H1 (cell line): ENCODE measurements around the gene CCDC40. TPM values are rescaled to one million over a fixed set of nuclear protein-coding genes. Genes with fewer than 3 reads are reported as not detected.

Experiments used
- CTCF ChIA-PET: fragments of 300-600 bp; sonication (Branson Sonifier 250); formaldehyde crosslinking; loops from one replicate; lab custom pipeline; 2021; ENCODE audit not compliant: partially characterized antibody; lab: Charles Lee
- POLR2A ChIA-PET: fragments of 300-600 bp; sonication (Branson Sonifier 250); formaldehyde crosslinking; loops from one replicate; lab custom pipeline; 2021; ENCODE audit warnings: inconsistent platforms; ENCODE audit not compliant: partially characterized antibody; lab: Charles Lee
- DNase-seq, 2 experiments: peaks; one replicate each; pipeline versions ENCODE4 v3.0.0 to v3.0.0-alpha.2; 2010 to 2022; ENCODE audit warnings: low spot score in 2 of 2, low read depth in 1 of 2, mixed read lengths in 1 of 2
- FAIRE-seq: peaks from 2 replicates; lab custom pipeline; 2011; peaks lifted over from hg19 to GRCh38; lab: Jason Lieb, UNC
- H2AFZ ChIP-seq: 2 replicates; pipeline ENCODE4 v1.8.1; 2012; ENCODE audit warnings: low read length, inconsistent platforms
- H2AK5ac ChIP-seq: 2 replicates; pipeline ENCODE4 v1.6.1; 2013; ENCODE audit warnings: low read depth, low read length
- H2BK120ac ChIP-seq: replicated peaks from 2 replicates; pipeline ENCODE3; 2013; ENCODE audit warnings: low read depth, low read length, inconsistent platforms
- H2BK12ac ChIP-seq: 2 replicates; pipeline ENCODE4 v1.6.1; 2013; ENCODE audit warnings: low read depth, low read length
- H2BK15ac ChIP-seq: 2 replicates; pipeline ENCODE4 v1.6.1; 2013; ENCODE audit warnings: low read length
- H2BK20ac ChIP-seq: 2 replicates; pipeline ENCODE4 v1.6.1; 2013; ENCODE audit warnings: low read length
- H2BK5ac ChIP-seq: 2 replicates; pipeline ENCODE4 v1.6.1; 2013; ENCODE audit warnings: low read depth, low read length
- H3K14ac ChIP-seq: 2 replicates; pipeline ENCODE4 v1.6.1; 2013; ENCODE audit warnings: inconsistent platforms; ENCODE audit not compliant: insufficient read length
- H3K18ac ChIP-seq: 2 replicates; pipeline ENCODE4 v1.6.1; 2013; ENCODE audit warnings: low read length; ENCODE audit errors: extremely low read depth
- H3K23ac ChIP-seq: 2 replicates; pipeline ENCODE4 v1.6.1; 2013; ENCODE audit warnings: inconsistent platforms; ENCODE audit not compliant: insufficient read length
- H3K23me2 ChIP-seq: 2 replicates; pipeline ENCODE4 v1.6.1; 2013; ENCODE audit warnings: low read depth, low read length
- H3K27ac ChIP-seq: 2 replicates; pipeline ENCODE4 v1.6.1; 2011; ENCODE audit warnings: low read depth, low read length, inconsistent platforms
- H3K27me3 ChIP-seq, 4 experiments: replicated peaks in 1 of 4; 1 replicate in 1 of 4; 2 replicates in 3 of 4; pipeline versions ENCODE4 v1.6.1 to v1.8.1; 2011 to 2013; ENCODE audit warnings: low read length in 3 of 4, mild to moderate bottlenecking in 3 of 4, inconsistent platforms in 2 of 4, mixed read lengths in 2 of 4, moderate library complexity in 1 of 4; ENCODE audit not compliant: control insufficient read depth in 3 of 4, insufficient read depth in 3 of 4; ENCODE audit errors: extremely low read depth in 1 of 4
- H3K36me3 ChIP-seq, 4 experiments: 2 replicates each; pipeline versions ENCODE4 v1.6.1 to v1.8.1; 2011 to 2013; ENCODE audit warnings: mild to moderate bottlenecking in 4 of 4, low read length in 3 of 4, moderate library complexity in 2 of 4, control low read depth in 1 of 4, inconsistent platforms in 1 of 4; ENCODE audit not compliant: insufficient read depth in 4 of 4, control insufficient read depth in 2 of 4
- H3K4ac ChIP-seq: replicated peaks from 2 replicates; pipeline ENCODE3; 2013; ENCODE audit warnings: low read length, low read depth, mixed read lengths, inconsistent platforms; ENCODE audit not compliant: insufficient read length
- H3K4me1 ChIP-seq, 4 experiments: replicated peaks in 1 of 4; 1 replicate in 1 of 4; 2 replicates in 3 of 4; pipeline versions ENCODE4 v1.6.1 to v1.8.1; 2011 to 2013; ENCODE audit warnings: low read length in 3 of 4, inconsistent platforms in 2 of 4, mixed read lengths in 1 of 4; ENCODE audit not compliant: insufficient read depth in 4 of 4, control insufficient read depth in 3 of 4
- H3K4me2 ChIP-seq, 2 experiments: 2 replicates each; pipeline versions ENCODE4 v1.6.1 to v1.8.1; 2011 to 2013; ENCODE audit warnings: low read depth in 2 of 2, low read length in 2 of 2, control low read depth in 1 of 2, inconsistent platforms in 1 of 2, mild to moderate bottlenecking in 1 of 2; ENCODE audit not compliant: insufficient read depth in 1 of 2
- H3K4me3 ChIP-seq, 4 experiments: fragments of 200-600, 300-600 bp in 1 of 4; sonication (generic), shearing (Covaris generic), sonication (Bioruptor Twin) in 1 of 4; 2 replicates each; pipeline versions ENCODE4 v1.5.1 to v1.8.1; 2011 to 2016; ENCODE audit warnings: low read length in 4 of 4, low read depth in 3 of 4, control low read depth in 2 of 4, inconsistent platforms in 2 of 4, mild to moderate bottlenecking in 2 of 4, mixed read lengths in 1 of 4, moderate library complexity in 1 of 4; ENCODE audit not compliant: insufficient read depth in 2 of 4; ENCODE audit errors: extremely low read depth in 1 of 4
- H3K56ac ChIP-seq: replicated peaks from 2 replicates; pipeline ENCODE3; 2013; ENCODE audit warnings: low read depth, mild to moderate bottlenecking, mixed read lengths, low read length, inconsistent platforms; ENCODE audit not compliant: insufficient read length
- H3K79me1 ChIP-seq: 2 replicates; pipeline ENCODE4 v1.6.1; 2013; ENCODE audit warnings: low read depth, low read length, control low read depth
- H3K79me2 ChIP-seq, 2 experiments: 2 replicates each; pipeline versions ENCODE4 v1.6.1 to v1.8.1; 2012 to 2013; ENCODE audit warnings: low read length in 2 of 2, mild to moderate bottlenecking in 2 of 2, inconsistent platforms in 1 of 2; ENCODE audit not compliant: insufficient read depth in 2 of 2, control insufficient read depth in 1 of 2
- H3K9ac ChIP-seq, 4 experiments: replicated peaks in 1 of 4; 1 replicate in 1 of 4; 2 replicates in 3 of 4; pipeline versions ENCODE4 v1.6.1 to v1.8.1; 2011 to 2013; ENCODE audit warnings: low read depth in 3 of 4, low read length in 3 of 4, control low read depth in 2 of 4, mild to moderate bottlenecking in 2 of 4, moderate library complexity in 2 of 4, inconsistent platforms in 1 of 4; ENCODE audit errors: extremely low read depth in 1 of 4
- H3K9me3 ChIP-seq, 2 experiments: 2 replicates each; pipeline versions ENCODE4 v1.6.1 to v1.8.1; 2012 to 2013; ENCODE audit warnings: mild to moderate bottlenecking in 2 of 2, moderate library complexity in 2 of 2, control low read depth in 1 of 2, inconsistent platforms in 1 of 2, low read depth in 1 of 2, low read length in 1 of 2, mixed read lengths in 1 of 2; ENCODE audit not compliant: insufficient read depth in 2 of 2
- H4K20me1 ChIP-seq, 2 experiments: replicated peaks in 1 of 2; 2 replicates each; pipeline versions ENCODE3 to v1.8.1; 2011 to 2013; ENCODE audit warnings: inconsistent platforms in 2 of 2, low read length in 2 of 2, mild to moderate bottlenecking in 1 of 2; ENCODE audit not compliant: insufficient read depth in 2 of 2, control insufficient read depth in 1 of 2
- H4K5ac ChIP-seq: 2 replicates; pipeline ENCODE4 v1.6.1; 2013; ENCODE audit warnings: low read length, low read depth, mixed read lengths, inconsistent platforms; ENCODE audit not compliant: insufficient read length
- H4K8ac ChIP-seq: 2 replicates; pipeline ENCODE4 v1.8.0; 2013; ENCODE audit warnings: mild to moderate bottlenecking, moderate library complexity, low read length, inconsistent platforms; ENCODE audit not compliant: insufficient read depth; ENCODE audit errors: extremely low read depth
- H4K91ac ChIP-seq: replicated peaks from 2 replicates; pipeline ENCODE3; 2013; ENCODE audit warnings: low read length, mixed read lengths, inconsistent platforms; ENCODE audit not compliant: insufficient read length
- BRCA1 ChIP-seq: IDR thresholded peaks from 2 replicates; pipeline ENCODE4 v1.6.1; 2012; ENCODE audit warnings: low read depth, low read length, improper control_type of control experiment
- MAFK ChIP-seq: IDR thresholded peaks from 2 replicates; pipeline ENCODE4 v1.6.1; 2012; ENCODE audit warnings: low read depth, mild to moderate bottlenecking, improper control_type of control experiment, low read length
- RBBP5 ChIP-seq: IDR thresholded peaks from 2 replicates; pipeline ENCODE4 v1.7.1; 2012; ENCODE audit warnings: low read depth, mild to moderate bottlenecking, inconsistent platforms, low read length, moderate library complexity, borderline replicate concordance
- WGBS, 2 experiments: shearing (Covaris generic) in 1 of 2; methylation state at CpG; one replicate each; pipeline versions ENCODE4 v1.1.6 to v1.1.7; 2013 to 2015; ENCODE audit warnings: low lambda C conversion rate in 2 of 2, mixed read lengths in 2 of 2, inconsistent platforms in 1 of 2, low coverage in 1 of 2, missing lambda C conversion rate in 1 of 2; ENCODE audit not compliant: insufficient replicate concordance in 2 of 2, insufficient coverage in 1 of 2, insufficient read length in 1 of 2; ENCODE audit errors: extremely low coverage in 1 of 2, missing lambda C conversion rate in 1 of 2; 5-methylcytosine and 5-hydroxymethylcytosine counted together
- polyA plus RNA-seq, 7 experiments: library from polyadenylated mRNA; depleted of rRNA in 3 of 7; stranded (reverse) in 5 of 7; unstranded in 2 of 7; fragments of >200 nt in 5 of 7; fragments of 200-250 nt in 2 of 7; gene quantifications; 1 replicate in 5 of 7; 2 replicates in 1 of 7; 4 replicates in 1 of 7; pipeline versions ENCODE4 v1.2.1 to v1.2.3, GENCODE V29; 2011 to 2013; ENCODE audit warnings: missing spikeins in 2 of 7, mixed read lengths in 2 of 7
- total RNA-seq: library from RNA; stranded (reverse); fragmentation: NEBNext Ultra II Directional; extraction: Animal tissue kit (Norgen Biotek cat#: 25700); gene quantifications from 2 replicates; pipeline ENCODE4 v1.2.1, GENCODE V29; 2021

CCDC40 gene
- total and polyA plus RNA-seq, 2 of the 8 experiments (the other 6 are each of a cell fraction or from before 2014, with no cell fraction given): 4.1 to 11.5 TPM

DNA sequence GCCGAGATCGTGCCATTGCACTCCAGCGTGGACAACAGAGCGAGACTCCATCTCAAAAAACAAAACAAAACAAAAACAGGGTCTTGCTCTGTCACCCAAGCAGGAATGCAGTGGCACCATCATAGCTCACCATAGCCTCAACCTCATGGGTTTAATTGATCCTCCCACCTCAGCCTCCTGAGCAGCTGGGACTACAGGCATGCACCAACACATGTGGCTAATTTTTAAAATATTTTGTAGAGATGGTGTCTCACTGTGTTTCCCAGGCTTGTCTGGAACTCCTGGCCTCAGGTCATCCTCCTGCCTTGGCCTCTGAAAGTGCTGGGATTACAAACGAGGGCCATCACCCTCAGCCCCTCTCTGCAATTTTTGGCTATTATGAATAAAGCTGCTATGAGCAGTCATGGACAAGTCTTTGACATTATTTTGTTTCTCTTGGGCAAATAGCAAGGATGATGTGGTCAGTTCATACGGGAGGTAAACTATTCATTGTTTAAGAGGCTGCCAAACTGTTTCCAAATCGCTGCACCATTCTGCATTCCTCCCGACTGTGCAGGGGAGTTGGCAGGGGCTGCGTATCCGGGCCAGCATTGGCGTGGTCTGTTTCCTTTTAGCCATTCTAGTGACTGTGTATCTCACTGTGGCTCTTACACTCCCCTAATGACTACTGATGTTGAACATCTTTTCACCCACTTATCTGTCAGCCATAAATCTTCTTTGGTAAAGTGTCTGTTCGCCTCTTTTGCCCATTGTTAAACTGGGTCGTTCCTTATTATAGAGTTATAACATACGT lies 89.4 kb downstream of the CCDC40 start:
- no peaks in the 10 kb centered on the region for H4K20me1 ChIP-seq
- no peak overlapping the region for H3K4me3 ChIP-seq
- 93% methylated on average over 14 of the region's 14 CpGs; no CpG with 5 or more reads in 1 of the 2 experiments for WGBS, 2 experiments
- CTCF ChIA-PET: interaction anchor here (0.6 to 4.4 kb wide), 7 partner anchors 8 to 200 kb away, joined by 3 to 43 read pairs (median 4); partner anchors contain the start of gene GAA
- H2BK15ac ChIP-seq: no peak overlapping the region
- no peak overlapping the region for H2BK20ac ChIP-seq
- H2AK5ac ChIP-seq: no peak overlapping the region
- no peak overlapping the region for H4K8ac ChIP-seq
- TF ChIP-seq BRCA1 (no peak), MAFK (no peak), RBBP5 (no peak)
- H3K79me2 ChIP-seq: no peaks in the 10 kb centered on the region
- no peak overlapping the region for H3K4me2 ChIP-seq
- no peaks in the 10 kb centered on the region for H3K27me3 ChIP-seq
- no peak overlapping the region for H3K4ac ChIP-seq
- no peak for FAIRE-seq
- no peak overlapping the region for H2BK5ac ChIP-seq
- no peaks in the 10 kb centered on the region; the same call in 1 of the 2 replicates for H3K23me2 ChIP-seq
- POLR2A ChIA-PET: interaction anchor here (1.2 to 10.0 kb wide), 5 partner anchors 11 to 25 kb away, joined by 4 to 103 read pairs (median 6); partner anchors contain the start of gene GAA
- H3K9me3 ChIP-seq: no peaks in the 10 kb centered on the region
- H3K23ac ChIP-seq: no peak overlapping the region
- no peak overlapping the region for H3K14ac ChIP-seq
- H4K5ac ChIP-seq: no peak overlapping the region
- no peaks in the 10 kb centered on the region for H3K36me3 ChIP-seq
- no peak overlapping the region for H2AFZ ChIP-seq
- H4K91ac ChIP-seq: no peak overlapping the region
- DNase-seq: no peak
- no peak overlapping the region for H2BK120ac ChIP-seq
- H3K79me1 ChIP-seq: no peaks in the 10 kb centered on the region
- H2BK12ac ChIP-seq: no peak overlapping the region
- no peak overlapping the region for H3K56ac ChIP-seq
- H3K9ac ChIP-seq: no peak overlapping the region
- no peak overlapping the region for H3K18ac ChIP-seq
- no peak overlapping the region for H3K27ac ChIP-seq
- peaks cover 3 to 18% (median 12%) of the 10 kb centered on the region in 4 experiments for H3K4me1 ChIP-seq
